ENCODE data around the gene CSF2. TPM values are rescaled to one million over a fixed set of nuclear protein-coding genes. Genes with fewer than 3 reads are reported as not detected.

CSF2 gene
- total and polyA plus RNA-seq, 2 of the 13 experiments (the other 11 are each of a cell fraction or from before 2014, with no cell fraction given), result not detected

GRCh38 chr5:132083071-132083678, 9.6 kb downstream of the CSF2 start:
- intact Hi-C loops (cut with micrococcal nuclease; ENCODE audit: unreplicated experiment), result no loop called here
- TF ChIP-seq SETDB1 (CRISPR knock-in tag; IDR thresholded peaks at IDR 0.05; ENCODE audit: borderline replicate concordance) (no peak), ZNF879 (CRISPR knock-in tag; IDR thresholded peaks at IDR 0.05) (no peak), ZBTB42 (CRISPR knock-in tag; IDR thresholded peaks at IDR 0.05) (no peak), GMEB2 (CRISPR knock-in tag; IDR thresholded peaks at IDR 0.05; ENCODE audit: low read depth) (no peak), MAX (IDR thresholded peaks at IDR 0.05) (no peak)
- Histone ChIP-seq H4K20me1 (ENCODE audit: insufficient read depth, low read length) (no peaks in the 10 kb centered on the region), H3K4me3 (replicated peaks in 1 of 3; ENCODE audit: insufficient read depth in 1 of 3, low read depth in 2 of 3, low read length in 3 of 3) (no peak overlapping the region), H3K27me3 (ENCODE audit: control insufficient read depth in 1 of 2, insufficient read depth in 2 of 2, low read length in 2 of 2) (peaks cover 2 to 27% of the 10 kb centered on the region in 2 experiments; a peak in 2 of 5 replicates), H3K36me3 (replicated peaks in 1 of 2; ENCODE audit: control insufficient read depth in 1 of 2, insufficient read depth in 2 of 2, low read length in 2 of 2) (no peaks in the 10 kb centered on the region), H3K9ac (ENCODE audit: insufficient read depth, low read depth, low read length) (no peak overlapping the region), H3K4me2 (ENCODE audit: low read depth, low read length) (no peak overlapping the region), H3K79me2 (ENCODE audit: insufficient read depth, low read length) (no peaks in the 10 kb centered on the region), H3K9me3 (ENCODE audit: low read length) (no peaks in the 10 kb centered on the region), H3K4me1 (ENCODE audit: insufficient read depth, low read length) (0 out of 2 replicates have a peak, but pooled peaks cover 7% of the 10 kb centered on the region), H2AFZ (ENCODE audit: low read length) (no peak overlapping the region), H3K27ac (ENCODE audit: extremely low read length, insufficient read depth, low read length) (no peak overlapping the region)
- CTCF ChIA-PET (ENCODE audit: low intra/inter-chr PET ratio, low total read pairs), result no interaction called here
- POLR2A ChIA-PET, result no interaction called here
- DNase-seq (ENCODE audit: low spot score) (no peak), ATAC-seq (no peak), FAIRE-seq (no peak)
- WGBS (ENCODE audit: low lambda C conversion rate), result 35% methylated on average over 3 of the region's 4 CpGs
- BruUV-seq (replicated peaks), result no TSS peak
- in situ Hi-C loops (cut with HindIII; ENCODE audit: extremely low pct_ligation_motif_present, low pct_unique_long_range_greater_than_20kb), result no loop called here

- no peak overlapping the region for H3K4me2 ChIP-seq (ENCODE audit: low read depth, low read length)
- no peak overlapping the region for H3K27ac ChIP-seq (ENCODE audit: extremely low read length, insufficient read depth, low read length)
- WGBS (ENCODE audit: low lambda C conversion rate), result 17% methylated on average over 3 of the region's 4 CpGs
- no TSS peak for BruUV-seq (replicated peaks)
- ChIA-PET POLR2A (no interaction called here), CTCF (ENCODE audit: low intra/inter-chr PET ratio, low total read pairs) (no interaction called here)
- TF ChIP-seq MXI1 (IDR thresholded peaks at IDR 0.05; ENCODE audit: borderline replicate concordance, low read depth, low read length) (no peak), ZNF83 (CRISPR knock-in tag; IDR thresholded peaks at IDR 0.05; ENCODE audit: borderline replicate concordance) (no peak), DNMT1 (CRISPR knock-in tag; IDR thresholded peaks at IDR 0.05) (no peak)
- DNase-seq (ENCODE audit: low spot score) (no peak), ATAC-seq (no peak), FAIRE-seq (no peak)
- H3K27me3 ChIP-seq (ENCODE audit: control insufficient read depth in 1 of 2, insufficient read depth in 2 of 2, low read length in 2 of 2), result peaks cover 2 to 25% of the 10 kb centered on the region in 2 experiments; a peak in 2 of 5 replicates
- H3K4me1 ChIP-seq (ENCODE audit: insufficient read depth, low read length), result 0 out of 2 replicates have a peak, but pooled peaks cover 2% of the 10 kb centered on the region
- no peaks in the 10 kb centered on the region for H3K36me3 ChIP-seq (replicated peaks in 1 of 2; ENCODE audit: control insufficient read depth in 1 of 2, insufficient read depth in 2 of 2, low read length in 2 of 2)
- no peaks in the 10 kb centered on the region for H4K20me1 ChIP-seq (ENCODE audit: insufficient read depth, low read length)
- no peak overlapping the region for H2AFZ ChIP-seq (ENCODE audit: low read length)
- no peaks in the 10 kb centered on the region for H3K9me3 ChIP-seq (ENCODE audit: low read length)
- in situ Hi-C loops (cut with HindIII; ENCODE audit: extremely low pct_ligation_motif_present, low pct_unique_long_range_greater_than_20kb), result no loop called here
- H3K9ac ChIP-seq (ENCODE audit: insufficient read depth, low read depth, low read length), result no peak overlapping the region
- no peaks in the 10 kb centered on the region for H3K79me2 ChIP-seq (ENCODE audit: insufficient read depth, low read length)
- intact Hi-C loops (cut with micrococcal nuclease; ENCODE audit: unreplicated experiment), result no loop called here
- no peak overlapping the region for H3K4me3 ChIP-seq (replicated peaks in 1 of 3; ENCODE audit: insufficient read depth in 1 of 3, low read depth in 2 of 3, low read length in 3 of 3)
Observed at GRCh38 chr5:132085686-132086085, 12.1 kb downstream of the CSF2 start.
